Uterus (tissue), 4 donors: ENCODE results near the gene SMIM5. TPM values are rescaled to one million over a fixed set of nuclear protein-coding genes. Genes with fewer than 3 reads are reported as not detected.
A peak's percentile ranks its signal among the peaks of the same experiment; 100 is the strongest.

Source experiments
- DNase-seq, 2 donors: peaks; one replicate each; pipeline ENCODE4 v3.0.0-alpha.2; 2019 to 2020
- H3K27ac ChIP-seq, 2 donors: fragments of 200-600 bp; sonication (generic); 1 replicate in 1 of 2; 2 replicates in 1 of 2; pipeline ENCODE4 v1.5.1; 2016 to 2018
- H3K27me3 ChIP-seq, 2 donors: fragments of 200-600 bp; sonication (generic); one replicate each; pipeline ENCODE4 v1.5.1; 2018 to 2019; ENCODE audit warnings: control low read depth in 1 of 2
- H3K36me3 ChIP-seq, 2 donors: fragments of 200-600 bp; sonication (generic); one replicate each; pipeline ENCODE4 v1.5.1; 2019; ENCODE audit warnings: control low read depth in 1 of 2
- H3K4me1 ChIP-seq, 2 donors: fragments of 200-600 bp; sonication (generic); one replicate each; pipeline ENCODE4 v1.5.1; 2018 to 2019; ENCODE audit warnings: control low read depth in 1 of 2
- H3K4me3 ChIP-seq, 2 donors: fragments of 200-600 bp; sonication (generic); 1 replicate in 1 of 2; 2 replicates in 1 of 2; pipeline ENCODE4 v1.5.1; 2018 to 2019; ENCODE audit warnings: mild to moderate bottlenecking in 1 of 2
- H3K9me3 ChIP-seq, 2 donors: fragments of 200-600 bp; sonication (generic); one replicate each; pipeline ENCODE4 v1.5.1; 2019; ENCODE audit warnings: control low read depth in 1 of 2
- CTCF ChIP-seq, 4 experiments: fragments of 200-600 bp in 2 of 4; fragments of 450-650 bp in 2 of 4; sonication (generic) in 2 of 4; IDR thresholded peaks; one replicate each; pipeline ENCODE4 v1.5.1; 2016 to 2019; ENCODE audit warnings: antibody characterized with exemption in 4 of 4, mild to moderate bottlenecking in 2 of 4, moderate library complexity in 1 of 4
- POLR2A ChIP-seq, 2 donors: fragments of 450-650 bp; IDR thresholded peaks; one replicate each; pipeline ENCODE4 v1.6.1; 2016; ENCODE audit warnings: antibody characterized with exemption in 2 of 2, mild to moderate bottlenecking in 1 of 2, moderate library complexity in 1 of 2
- intact Hi-C: fragments of 100-400 bp; cut with DNase I; formaldehyde crosslinking; loops from one replicate; pipeline ENCODE4 v1.15.1; 2023; ENCODE audit warnings: low total_unique reads
- total RNA-seq, 4 donors: library from RNA; depleted of rRNA in 3 of 4; stranded (reverse); fragments of >200 nt in 3 of 4; gene quantifications; one replicate each; pipeline versions ENCODE4 v1.1.0 to v1.2.4, GENCODE V29; 2014 to 2023
- donor health status: DM: yes; HTN: yes; CAD: no.

Gene SMIM5
- total RNA-seq, 4 donors from 2014 or later: 0.85 to 2.2 TPM; not detected in 2

DNA sequence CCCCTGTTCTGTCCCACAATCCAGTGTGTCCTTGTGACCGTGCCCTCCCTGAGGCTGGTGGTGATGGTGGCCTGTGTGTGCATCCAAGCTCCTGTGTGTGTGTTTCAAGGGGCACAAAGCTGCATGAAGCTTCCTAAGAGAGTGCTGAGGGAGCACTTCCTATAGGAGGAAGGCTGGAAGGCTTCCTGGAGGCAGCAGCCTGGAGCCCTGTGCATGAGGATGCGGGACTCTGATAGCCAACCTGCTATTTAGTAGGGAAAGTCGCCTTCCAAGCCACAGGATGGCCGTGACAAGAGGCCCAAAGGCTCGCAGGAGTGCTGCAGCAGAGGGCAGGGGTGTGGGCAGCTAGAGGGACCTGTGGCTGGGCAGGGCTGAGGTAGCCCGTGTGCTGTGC lies 37.3 kb upstream of the SMIM5 start:
- Histone ChIP-seq H3K36me3 (no peaks in the 10 kb centered on the region), H3K27me3 (no peaks in the 10 kb centered on the region), H3K4me1 (no peaks in the 10 kb centered on the region), H3K4me3 (no peak overlapping the region), H3K27ac (no peak overlapping the region), H3K9me3 (no peaks in the 10 kb centered on the region)
- no peak for DNase-seq
- intact Hi-C loops: no loop called here
- no peak for TF ChIP-seq CTCF (IDR thresholded peaks at IDR 0.05)
- no peak for TF ChIP-seq POLR2A (IDR thresholded peaks at IDR 0.05)

DNA sequence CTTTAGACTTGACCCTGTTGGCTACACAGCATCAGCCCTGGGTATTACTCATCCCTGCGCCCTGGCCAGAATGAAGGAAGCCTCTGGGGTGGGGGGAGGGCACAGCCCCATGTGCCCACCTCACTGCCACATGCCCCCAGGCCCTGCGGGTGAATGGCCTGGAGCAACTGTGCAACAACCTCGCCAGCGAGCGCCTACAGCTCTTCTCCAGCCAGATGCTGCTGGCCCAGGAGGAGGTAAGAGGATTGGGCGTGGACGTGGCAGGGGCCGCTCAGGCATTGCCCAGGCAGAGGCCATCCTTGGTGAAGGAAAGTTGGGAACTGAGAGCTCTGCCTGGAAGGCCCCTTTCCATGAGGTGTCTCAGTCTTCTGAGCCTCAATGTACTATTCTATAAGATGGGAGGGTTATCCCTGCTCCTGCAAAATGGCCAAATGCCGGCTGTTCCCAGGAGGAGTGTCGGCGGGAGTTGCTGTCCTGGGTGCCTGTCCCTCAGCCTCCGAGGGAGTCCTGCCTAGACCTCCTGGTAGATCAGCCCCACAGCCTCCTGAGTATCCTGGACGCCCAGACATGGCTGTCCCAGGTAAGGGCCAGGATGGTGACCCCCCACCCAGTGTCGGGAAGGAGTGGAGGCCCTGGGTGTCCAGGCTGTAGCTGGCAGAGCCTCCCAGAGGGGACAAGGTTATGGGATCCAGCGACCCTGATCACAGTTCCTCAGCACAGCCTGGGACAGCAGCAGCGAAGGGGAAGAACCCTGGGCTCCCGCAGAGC lies 36.7 kb upstream of the SMIM5 start:
- TF ChIP-seq POLR2A (IDR thresholded peaks at IDR 0.05) (no peak), CTCF (IDR thresholded peaks at IDR 0.05) (no peak)
- Histone ChIP-seq H3K4me3 (no peak overlapping the region), H3K27ac (no peak overlapping the region), H3K4me1 (no peaks in the 10 kb centered on the region), H3K36me3 (no peaks in the 10 kb centered on the region), H3K9me3 (no peaks in the 10 kb centered on the region), H3K27me3 (no peaks in the 10 kb centered on the region)
- DNase-seq: no peak
- intact Hi-C loops: no loop called here

DNA sequence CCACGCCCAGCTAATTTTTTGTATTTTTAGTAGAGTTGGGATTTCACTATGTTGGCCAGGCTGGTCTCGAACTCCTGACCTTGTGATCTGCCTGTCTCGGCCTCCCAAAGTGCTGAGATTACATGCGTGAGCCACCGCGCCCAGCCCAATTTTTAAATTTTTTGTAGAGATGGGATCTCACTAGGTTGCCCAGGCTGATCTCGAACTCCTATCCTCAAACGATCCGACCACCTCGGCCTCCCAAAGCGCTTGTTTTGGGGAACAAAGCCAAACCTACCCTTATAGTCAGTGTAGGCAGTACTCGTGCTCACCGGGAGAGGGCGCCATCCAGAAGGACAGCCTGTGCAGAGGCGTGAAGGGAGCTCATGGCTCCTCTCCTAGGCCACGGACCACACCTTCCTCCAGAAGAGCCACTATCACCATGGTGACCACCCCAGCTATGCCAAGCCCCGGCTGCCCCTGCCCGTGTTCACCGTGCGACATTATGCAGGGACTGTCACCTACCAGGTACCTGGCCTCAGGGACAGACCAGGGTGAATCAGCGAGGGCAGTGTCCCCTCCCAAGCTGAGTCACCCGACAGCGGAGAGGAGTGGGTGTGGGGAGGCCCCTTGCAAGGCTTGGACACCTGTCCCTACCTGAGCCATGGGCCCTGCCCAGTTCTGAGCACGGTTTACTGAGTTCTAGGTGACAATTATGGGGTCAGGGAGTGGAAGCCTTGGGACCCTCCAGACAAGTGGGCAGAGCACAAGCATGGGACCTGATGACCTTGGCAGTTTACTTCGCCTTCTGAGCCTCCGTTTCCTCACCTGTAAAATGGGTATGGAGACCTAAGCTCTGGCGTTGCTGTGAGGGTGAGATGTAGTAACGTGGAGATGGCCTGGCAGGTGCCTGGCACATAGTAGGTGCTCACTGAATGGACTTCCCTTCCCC lies 31.9 kb upstream of the SMIM5 start:
- DNase-seq: no peak
- Histone ChIP-seq H3K27me3 (no peaks in the 10 kb centered on the region), H3K4me3 (no peak overlapping the region), H3K4me1 (no peaks in the 10 kb centered on the region), H3K27ac (no peak overlapping the region), H3K36me3 (no peaks in the 10 kb centered on the region), H3K9me3 (no peaks in the 10 kb centered on the region)
- intact Hi-C loops: no loop called here
- TF ChIP-seq CTCF (IDR thresholded peaks at IDR 0.05): peak; percentile 15 to 48 (median 34)
- no peak for TF ChIP-seq POLR2A (IDR thresholded peaks at IDR 0.05)

DNA sequence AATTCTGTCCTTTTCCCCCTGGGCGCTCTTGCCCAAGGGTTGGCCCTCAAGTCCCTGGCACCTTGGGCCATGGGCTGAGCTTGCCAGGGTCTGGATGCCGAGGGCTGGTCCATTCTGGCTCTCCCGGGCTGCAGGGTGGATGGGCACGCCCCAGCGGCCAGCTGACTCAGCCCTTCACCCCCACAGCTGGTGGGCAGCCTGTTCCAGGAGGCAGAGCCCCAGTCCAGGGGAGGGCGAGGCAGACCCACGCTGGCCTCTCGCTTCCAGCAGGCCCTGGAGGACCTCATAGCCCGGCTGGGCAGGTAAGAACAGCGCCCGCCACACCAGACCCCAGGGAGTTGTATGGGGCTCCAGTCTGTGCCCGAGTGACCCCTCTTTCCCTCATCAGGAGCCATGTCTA lies 30.6 kb upstream of the SMIM5 start:
- intact Hi-C loops: no loop called here
- Histone ChIP-seq H3K4me1 (no peaks in the 10 kb centered on the region), H3K36me3 (no peaks in the 10 kb centered on the region), H3K9me3 (no peaks in the 10 kb centered on the region), H3K4me3 (no peak overlapping the region), H3K27me3 (no peaks in the 10 kb centered on the region), H3K27ac (no peak overlapping the region)
- TF ChIP-seq CTCF (IDR thresholded peaks at IDR 0.05) (no peak), POLR2A (IDR thresholded peaks at IDR 0.05) (no peak)
- DNase-seq: no peak

- no peak overlapping the region for H3K4me3 ChIP-seq
- no peaks in the 10 kb centered on the region for H3K36me3 ChIP-seq
- intact Hi-C loops: no loop called here
- no peaks in the 10 kb centered on the region for H3K9me3 ChIP-seq
- no peaks in the 10 kb centered on the region for H3K27me3 ChIP-seq
- H3K27ac ChIP-seq: no peak overlapping the region
- H3K4me1 ChIP-seq: no peaks in the 10 kb centered on the region
- TF ChIP-seq POLR2A (IDR thresholded peaks at IDR 0.05) (no peak), CTCF (IDR thresholded peaks at IDR 0.05) (no peak)
- no peak for DNase-seq
These were observed 30.1 kb upstream of the SMIM5 start for GRCh38 chr17:75603123-75603522.
